Inflammatory macrophage treated with lipopolysaccharide for 1 hour (primary cell): ENCODE results near the gene CUZD1.

Experiments used
- DNase-seq, 2 donors: peaks; one replicate each; pipeline ENCODE4 v3.0.0-alpha.2; 2020 to 2022

The CUZD1 gene

GRCh38 chr10:122855745-122856144 lies 10.1 kb upstream of the CUZD1 start:
- DNase-seq, result no peak

GRCh38 chr10:122854648-122855047 lies 9.0 kb upstream of the CUZD1 start:
- DNase-seq, result no peak

DNA sequence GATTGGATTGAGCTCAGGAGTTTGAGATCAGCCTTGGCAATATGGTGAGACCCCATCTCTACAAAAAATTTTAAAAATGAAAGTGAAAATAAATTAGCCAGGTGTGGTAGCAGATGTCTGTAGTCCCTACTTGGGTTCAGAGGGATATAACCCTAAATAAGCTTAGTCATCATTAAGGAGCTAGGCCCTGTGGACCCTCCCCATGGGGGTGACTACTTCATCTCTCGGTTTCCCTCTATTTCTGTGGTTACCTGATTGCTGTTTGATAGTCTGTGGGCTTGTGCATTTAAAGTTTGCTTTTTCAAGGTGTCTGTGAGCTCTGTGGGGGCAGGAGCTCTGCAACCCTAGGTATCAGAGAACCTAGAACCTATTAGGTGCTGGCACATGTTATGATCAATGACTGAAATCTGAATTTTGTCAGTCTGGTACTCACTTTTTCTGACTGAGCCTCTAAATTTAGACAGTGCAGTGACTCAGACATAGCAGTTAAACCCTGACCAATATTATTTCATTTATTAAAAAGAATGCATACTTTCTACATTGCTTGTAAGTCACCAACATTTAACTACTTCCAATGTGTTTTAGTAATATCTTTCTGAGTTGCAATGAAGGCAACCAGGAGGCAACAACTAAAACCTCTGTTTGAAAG lies 8.1 kb upstream of the CUZD1 start:
- DNase-seq, result no peak

DNA sequence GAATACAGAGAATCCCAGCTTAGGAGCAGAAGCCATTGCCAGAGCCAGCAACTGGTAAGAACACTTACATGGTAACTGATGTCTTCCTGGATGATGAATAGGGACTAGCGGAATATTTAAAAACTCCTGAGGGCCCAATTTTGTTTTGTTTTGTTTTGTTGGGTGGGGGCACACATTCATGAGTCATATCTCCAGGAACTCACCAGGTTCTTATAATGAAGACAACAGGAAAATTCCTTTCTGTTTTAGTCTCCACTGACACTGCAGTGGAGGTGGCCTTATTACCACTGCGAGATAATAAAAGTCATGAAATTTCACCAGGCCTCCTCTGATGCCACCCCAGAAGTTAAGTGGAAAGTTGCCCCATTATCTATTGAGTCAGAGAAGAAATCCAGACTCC lies 6.6 kb upstream of the CUZD1 start:
- DNase-seq, result no peak

- no peak for DNase-seq
These were observed 5.3 kb upstream of the CUZD1 start for GRCh38 chr10:122850705-122851640.

DNA sequence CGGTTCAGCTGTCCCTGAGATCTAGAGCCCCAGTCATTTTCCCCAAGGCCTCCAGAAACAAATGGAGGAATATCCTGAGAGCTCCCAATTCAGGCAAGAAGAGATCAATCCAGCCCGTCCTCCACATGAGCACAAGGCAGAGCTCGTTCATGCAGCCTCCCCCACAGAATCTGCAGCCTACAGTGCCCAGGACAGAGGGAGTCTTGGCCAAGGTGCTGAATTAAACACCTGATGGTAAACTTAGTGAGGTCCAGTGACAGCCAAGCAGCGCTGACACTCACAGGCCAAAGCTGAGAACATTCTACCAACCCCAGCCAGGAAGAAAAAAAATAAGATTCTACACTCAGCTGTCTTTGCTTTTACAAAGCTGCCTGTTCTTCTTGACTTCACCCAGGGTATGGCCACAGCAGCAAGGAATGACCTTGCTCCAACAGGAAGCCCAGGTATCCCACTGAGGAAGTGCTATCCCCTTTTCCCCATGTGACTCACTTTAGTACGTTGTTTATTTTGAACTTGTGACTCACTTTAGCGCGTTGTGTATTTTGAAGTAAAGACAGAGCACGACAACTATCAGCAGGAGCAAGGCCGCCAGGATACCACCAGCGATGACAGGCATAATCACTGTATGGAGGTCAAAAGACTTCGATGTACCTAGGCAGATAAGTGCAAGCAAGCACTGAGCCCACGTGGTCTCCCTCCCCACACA lies 4.4 kb upstream of the CUZD1 start:
- DNase-seq, result no peak

DNA sequence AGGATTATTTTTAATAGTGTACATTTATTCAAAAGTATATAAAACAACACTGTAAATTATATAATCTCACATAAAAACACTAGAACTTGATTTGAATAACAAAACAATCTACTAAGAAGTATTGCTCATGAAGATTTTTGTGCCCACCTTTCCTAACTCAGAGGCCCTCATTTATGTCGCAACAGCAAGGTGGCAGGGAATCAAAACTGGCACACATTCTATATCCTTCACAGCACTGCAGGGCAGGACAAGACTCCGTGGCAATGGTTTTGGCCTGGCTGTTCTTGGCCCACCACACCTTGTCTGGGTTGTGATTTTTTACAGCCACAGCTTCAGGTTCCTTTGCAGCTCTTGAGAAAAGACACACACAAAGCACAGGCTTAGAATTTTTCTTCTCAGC lies 3.4 kb upstream of the CUZD1 start:
- DNase-seq, result no peak

DNA sequence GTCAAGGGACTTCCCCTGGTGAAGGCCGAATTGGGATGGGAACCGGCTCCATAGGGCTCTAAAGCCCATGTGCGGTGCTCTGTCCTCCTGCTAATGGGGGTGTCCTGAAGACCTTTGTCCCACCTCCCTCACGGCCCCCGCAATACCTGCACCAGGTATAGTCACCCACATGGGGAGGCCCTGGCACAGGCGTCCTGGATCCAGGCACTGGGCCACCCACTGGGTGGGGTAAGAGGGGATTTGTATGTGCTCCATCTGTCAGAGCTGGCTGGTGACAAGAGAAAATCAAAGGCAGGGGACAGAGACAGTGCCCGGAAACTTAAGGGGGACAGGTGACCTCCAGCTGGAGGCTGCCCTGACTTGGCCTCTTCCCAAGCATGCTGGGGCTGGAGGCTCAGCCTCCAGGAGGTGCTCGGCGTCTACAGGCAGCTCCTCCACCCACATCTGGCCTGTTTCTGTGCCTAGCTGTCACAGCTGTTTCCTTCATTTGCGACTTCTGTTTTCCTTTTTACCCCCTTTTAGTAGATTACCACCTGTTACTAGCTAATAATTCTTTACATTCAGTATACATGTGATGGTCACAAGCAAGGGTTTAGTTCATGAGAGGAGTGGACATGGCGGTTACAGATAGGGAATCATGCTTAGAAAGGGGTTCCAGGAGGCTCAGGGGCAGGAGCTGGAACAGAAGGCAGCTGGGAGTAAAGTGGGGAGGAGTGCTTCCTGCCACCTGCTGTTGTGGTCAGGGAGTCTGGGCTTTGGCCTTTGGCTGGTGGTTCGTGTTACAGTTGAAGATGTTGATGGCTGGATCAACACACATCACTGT lies 2.3 kb upstream of the CUZD1 start:
- DNase-seq, result no peak

DNA sequence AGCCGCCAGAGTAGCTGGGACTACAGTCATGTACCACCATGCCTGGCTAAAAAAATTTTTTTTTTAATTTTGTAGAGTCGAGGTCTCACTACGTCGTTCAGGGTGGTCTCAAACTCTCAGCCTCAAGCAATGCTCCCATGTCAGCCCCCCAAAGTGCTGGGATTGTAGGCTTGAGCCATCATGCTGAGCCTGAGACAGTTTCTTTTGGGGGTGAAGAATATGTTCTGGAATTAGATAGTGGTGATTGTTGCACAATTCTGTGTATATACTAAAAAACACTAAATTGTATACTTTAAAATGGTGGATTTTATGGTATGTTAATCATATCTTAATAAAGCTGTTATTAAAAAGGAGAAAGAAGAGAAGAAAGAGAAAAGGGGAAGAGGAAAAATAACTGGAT lies 1.5 kb downstream of the CUZD1 start:
- no peak for DNase-seq

GRCh38 chr10:122841569-122841968 lies 4.1 kb downstream of the CUZD1 start:
- no peak for DNase-seq

DNA sequence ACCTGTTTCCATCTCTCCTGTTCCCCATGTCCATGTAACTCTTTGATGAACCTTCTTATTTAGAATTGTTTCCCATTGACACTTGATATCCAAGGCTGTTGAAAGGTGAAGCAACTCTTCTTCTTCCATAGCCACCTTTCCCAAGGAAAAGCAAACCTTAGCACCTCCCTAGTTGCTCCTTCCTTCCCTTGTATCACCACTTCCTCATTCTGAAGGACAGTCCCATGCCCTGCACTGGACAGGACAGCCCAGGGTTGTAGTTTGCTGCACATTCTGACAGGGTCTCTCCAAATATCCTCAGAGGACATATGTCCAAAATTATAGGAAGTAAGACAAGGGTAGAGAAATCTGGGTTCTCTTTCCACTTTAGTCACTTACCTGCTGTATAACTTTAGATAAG lies 6.2 kb downstream of the CUZD1 start:
- no peak for DNase-seq

- DNase-seq, result no peak
These were observed 6.8 kb downstream of the CUZD1 start for GRCh38 chr10:122838880-122839279.

- DNase-seq, result no peak
These were observed 9.7 kb downstream of the CUZD1 start for GRCh38 chr10:122835908-122836307.

DNA sequence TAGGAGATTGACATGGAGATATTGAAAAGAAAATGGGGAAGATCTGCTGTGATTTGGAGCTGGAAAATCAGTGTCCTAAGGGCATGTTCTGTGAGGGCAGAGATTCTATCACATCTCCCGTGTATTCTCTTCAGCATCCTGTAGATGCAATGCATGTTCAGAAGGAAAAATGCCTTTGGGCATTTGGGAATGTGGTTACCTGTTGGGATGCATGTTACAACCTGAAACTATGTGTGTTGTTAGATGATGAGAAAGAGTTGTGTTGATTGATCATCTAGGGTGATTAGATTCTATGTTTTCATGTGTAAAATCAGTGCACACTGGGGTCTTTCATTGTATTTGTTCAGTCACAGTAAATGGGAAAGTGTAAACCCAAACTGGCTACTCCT lies 14.7 kb downstream of the CUZD1 start:
- no peak for DNase-seq

- DNase-seq, result no peak
These were observed 15.2 kb downstream of the CUZD1 start for GRCh38 chr10:122830273-122830964.

DNA sequence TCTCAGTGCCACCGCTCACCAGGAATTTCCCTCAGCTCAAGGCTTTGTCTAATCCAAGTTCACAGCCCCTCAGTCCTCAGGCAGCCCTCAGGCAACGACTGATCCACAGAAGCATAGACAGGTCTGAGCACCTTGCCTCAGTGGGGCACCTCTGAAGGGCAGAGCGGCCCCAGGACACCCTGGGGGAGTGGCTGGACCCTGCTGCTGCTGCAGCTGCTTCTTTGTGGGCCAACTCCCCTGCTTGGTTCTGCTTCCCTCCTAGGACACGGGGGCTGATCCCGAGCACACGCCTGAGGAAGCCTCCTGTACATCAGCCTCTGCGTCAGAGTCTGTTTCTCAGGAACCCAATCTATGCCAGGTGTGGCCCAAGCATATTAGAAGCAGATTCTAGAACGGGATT lies 16.2 kb downstream of the CUZD1 start:
- DNase-seq, result no peak

GRCh38 chr10:122828716-122829255 lies 16.9 kb downstream of the CUZD1 start:
- DNase-seq, result no peak

DNA sequence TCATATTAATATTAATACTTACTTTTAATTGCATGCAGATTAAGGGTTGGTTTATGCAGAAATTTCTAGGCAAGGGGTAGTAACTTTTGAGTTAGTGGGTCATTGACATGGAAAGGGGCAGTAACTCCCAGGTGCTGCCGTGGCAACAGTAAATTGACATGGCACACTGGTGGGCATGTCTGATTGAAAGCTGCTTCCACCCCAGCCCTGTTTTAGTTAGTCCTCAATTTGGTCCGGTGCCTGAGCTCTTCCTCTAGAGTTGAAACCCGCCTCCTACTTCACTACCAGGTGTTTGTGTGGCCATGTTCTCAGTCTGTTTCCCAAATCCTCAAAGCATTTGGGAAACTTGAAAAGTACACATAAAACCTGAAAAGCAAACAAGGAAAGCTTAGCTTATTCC lies 18.4 kb downstream of the CUZD1 start:
- no peak for DNase-seq

DNA sequence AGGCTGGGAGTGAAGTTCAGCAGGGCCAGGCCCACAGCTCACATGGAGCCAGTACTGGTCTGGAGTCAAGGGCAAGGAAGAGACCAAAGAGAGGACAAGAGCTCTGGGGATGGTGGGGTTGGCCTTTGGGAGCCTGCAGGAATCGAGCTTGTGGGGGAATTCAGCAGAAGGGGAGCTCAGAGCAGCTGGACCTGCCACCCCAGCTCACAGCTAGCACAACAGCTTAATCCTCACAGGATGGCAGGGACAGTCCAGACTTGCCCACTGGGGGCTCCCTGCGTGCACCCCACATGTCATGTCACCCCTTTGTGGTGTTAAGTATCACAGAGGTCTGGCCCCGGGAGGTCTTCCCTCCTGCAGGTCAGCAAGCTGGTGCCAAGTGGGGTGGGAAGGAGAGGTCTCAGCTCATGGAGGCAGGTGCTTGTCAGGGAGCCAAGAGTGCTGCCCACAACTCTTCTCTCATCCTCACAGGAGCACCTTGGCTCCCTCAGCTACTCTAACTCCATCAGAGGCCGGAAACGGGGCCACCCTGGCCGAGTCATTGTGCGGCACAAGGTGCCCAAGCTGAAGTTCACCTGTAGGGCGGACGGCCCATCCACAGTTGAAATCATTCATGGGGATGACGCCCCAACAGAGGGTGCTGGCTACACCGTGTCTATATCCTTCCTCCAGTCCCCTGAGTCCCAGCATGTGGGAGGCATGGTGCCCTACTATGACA lies 22.5 kb downstream of the CUZD1 start:
- no peak for DNase-seq

GRCh38 chr10:122821808-122822207 lies 23.8 kb downstream of the CUZD1 start:
- DNase-seq, result no peak

DNA sequence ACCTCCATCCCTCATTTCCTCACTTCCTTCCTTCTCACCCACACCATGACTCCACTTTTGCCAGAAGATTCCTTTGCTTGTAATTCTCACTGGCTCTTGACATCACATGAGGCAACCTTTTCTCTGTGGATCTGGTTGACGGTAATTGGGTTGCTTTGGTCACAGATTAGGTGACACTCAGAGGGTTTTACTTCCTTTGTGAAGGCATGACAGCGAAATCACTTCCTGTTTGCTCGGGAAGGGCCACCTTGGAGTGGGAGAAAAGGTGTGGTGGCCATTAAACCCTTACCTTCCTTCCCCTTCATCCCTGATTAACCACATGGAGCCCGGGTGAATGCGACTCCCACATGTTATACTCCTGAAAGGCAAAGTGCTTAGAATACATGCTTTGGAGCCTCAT lies 30.2 kb downstream of the CUZD1 start:
- no peak for DNase-seq
